ENCODE measurements around the gene FAM124A. TPM values are rescaled to one million over a fixed set of nuclear protein-coding genes. Genes with fewer than 3 reads are reported as not detected.

Gene FAM124A
- total and polyA plus RNA-seq, 2 of the 8 experiments (the other 6 are each of a cell fraction or from before 2014, with no cell fraction given): 40.7 to 49.9 TPM

GRCh38 chr13:51262501-51263211, 40.5 kb downstream of the FAM124A start:
- 81% methylated on average over 8 of the region's 8 CpGs; no CpG with 5 or more reads in 1 of the 2 experiments for WGBS, 2 experiments (ENCODE audit: extremely low coverage in 1 of 2, insufficient coverage in 1 of 2, insufficient read length in 1 of 2, insufficient replicate concordance in 2 of 2, low coverage in 1 of 2, low lambda C conversion rate in 2 of 2, missing lambda C conversion rate in 1 of 2)
- no peak overlapping the region for H3K4ac ChIP-seq (replicated peaks; ENCODE audit: insufficient read length, low read depth, low read length)
- no peak overlapping the region for H4K8ac ChIP-seq (ENCODE audit: extremely low read depth, insufficient read depth, low read length)
- TF ChIP-seq MAX (IDR thresholded peaks at IDR 0.05) (peak; percentile 48; the same call in 1 of the 2 replicates), TCF12 (IDR thresholded peaks at IDR 0.05; ENCODE audit: low read depth, low read length) (0 out of 2 replicates have a peak, but pooled peaks have one; percentile 33), CBX5 (IDR thresholded peaks at IDR 0.05; ENCODE audit: low read depth, low read length) (no peak), E2F6 (IDR thresholded peaks at IDR 0.05) (peak; percentile 29; the same call in 1 of the 2 replicates), NRF1 (IDR thresholded peaks at IDR 0.05; ENCODE audit: low read depth, low read length) (no peak)
- no peak overlapping the region for H3K27ac ChIP-seq (ENCODE audit: low read depth, low read length)
- no peak overlapping the region; a peak in 1 of 4 replicates for H3K4me2 ChIP-seq (ENCODE audit: insufficient read depth in 1 of 2, low read depth in 2 of 2, low read length in 2 of 2)
- no peaks in the 10 kb centered on the region for H3K23me2 ChIP-seq (ENCODE audit: low read depth, low read length)
- H2BK12ac ChIP-seq (ENCODE audit: low read depth, low read length): no peak overlapping the region
- H2AK5ac ChIP-seq (ENCODE audit: low read depth, low read length): no peak overlapping the region
- peaks cover 5 to 22% (median 14%) of the 10 kb centered on the region in 4 experiments; a peak in 6 of 7 replicates for H3K4me1 ChIP-seq (replicated peaks in 1 of 4; ENCODE audit: control insufficient read depth in 3 of 4, insufficient read depth in 4 of 4, low read length in 3 of 4)
- no peak overlapping the region for H3K56ac ChIP-seq (replicated peaks; ENCODE audit: insufficient read length, low read depth, low read length)
- POLR2A ChIA-PET (ENCODE audit: partially characterized antibody): interaction anchor here (1.1 to 4.0 kb wide), 4 partner anchors 11 to 24 kb away, joined by 3 to 12 read pairs (median 5); no protein-coding TSS in a partner anchor
- CTCF ChIA-PET (ENCODE audit: partially characterized antibody): interaction anchor here (0.7 to 10.6 kb wide), 9 partner anchors 11 to 137 kb away, joined by 3 to 93 read pairs (median 3); no protein-coding TSS in a partner anchor
- H3K4me3 ChIP-seq (ENCODE audit: extremely low read depth in 1 of 4, insufficient read depth in 2 of 4, low read depth in 3 of 4, low read length in 4 of 4): no peak overlapping the region
- no peaks in the 10 kb centered on the region for H3K27me3 ChIP-seq (replicated peaks in 1 of 4; ENCODE audit: control insufficient read depth in 3 of 4, extremely low read depth in 1 of 4, insufficient read depth in 3 of 4, low read length in 3 of 4)
- H4K20me1 ChIP-seq (replicated peaks in 1 of 2; ENCODE audit: control insufficient read depth in 1 of 2, insufficient read depth in 2 of 2, low read length in 2 of 2): peaks cover 0 to 10% of the 10 kb centered on the region in 2 experiments
- no peaks in the 10 kb centered on the region for H3K9me3 ChIP-seq (ENCODE audit: insufficient read depth in 2 of 2, low read depth in 1 of 2, low read length in 1 of 2)
- FAIRE-seq (no peak), DNase-seq (ENCODE audit: low read depth in 1 of 2, low spot score in 2 of 2) (no peak)
- H3K14ac ChIP-seq (ENCODE audit: insufficient read length): no peak overlapping the region
- H4K91ac ChIP-seq (replicated peaks; ENCODE audit: insufficient read length, low read length): no peak overlapping the region
- no peak overlapping the region for H2BK5ac ChIP-seq (ENCODE audit: low read depth, low read length)
- peak overlapping the region; percentile 28; the same call in 1 of the 2 replicates for H3K18ac ChIP-seq (ENCODE audit: extremely low read depth, low read length)
- H3K36me3 ChIP-seq (ENCODE audit: control insufficient read depth in 2 of 4, insufficient read depth in 4 of 4, low read length in 3 of 4): peaks cover 9 to 53% (median 22%) of the 10 kb centered on the region in 4 experiments
- peaks cover 0 to 36% of the 10 kb centered on the region in 2 experiments; a peak in 3 of 4 replicates for H3K79me2 ChIP-seq (ENCODE audit: control insufficient read depth in 1 of 2, insufficient read depth in 2 of 2, low read length in 2 of 2)
- peaks cover 28% of the 10 kb centered on the region for H3K79me1 ChIP-seq (ENCODE audit: low read depth, low read length)
- H4K5ac ChIP-seq (ENCODE audit: insufficient read length, low read depth, low read length): no peak overlapping the region
- H2BK20ac ChIP-seq (ENCODE audit: low read length): no peak overlapping the region
- no peak overlapping the region for H2AFZ ChIP-seq (ENCODE audit: low read length)
- no peak overlapping the region for H3K23ac ChIP-seq (ENCODE audit: insufficient read length)
- H2BK120ac ChIP-seq (replicated peaks; ENCODE audit: low read depth, low read length): no peak overlapping the region
- no peak overlapping the region for H2BK15ac ChIP-seq (ENCODE audit: low read length)
- no peak overlapping the region for H3K9ac ChIP-seq (replicated peaks in 1 of 4; ENCODE audit: extremely low read depth in 1 of 4, low read depth in 3 of 4, low read length in 3 of 4)

Measured in H1 (cell line).